Stimulated activated CD8-positive, alpha-beta memory T cell treated with anti-CD3 and anti-CD28 coated beads, Interleukin-2, amount 100 ng/mL, for 48 hours (primary cell): ENCODE data around the gene DIO3.

Source experiments
- DNase-seq, 2 donors: peaks; one replicate each; pipeline ENCODE4 v3.0.0-alpha.2; 2020; ENCODE audit warnings: low read depth in 2 of 2

DIO3 gene

GRCh38 chr14:101561145-101561896 is at the start of gene DIO3:
Gene DIO3, plus strand, starts transcription at chr14:101561495.
- no peak for DNase-seq

- no peak for DNase-seq
These were observed 49.5 kb upstream of the DIO3 start for GRCh38 chr14:101511620-101512375.

- DNase-seq = no peak
These were observed 49.0 kb upstream of the DIO3 start for GRCh38 chr14:101512376-101512695.

GRCh38 chr14:101514136-101514535 is 47.2 kb upstream of the DIO3 start:
- no peak for DNase-seq

- DNase-seq = no peak
These were observed 44.9 kb upstream of the DIO3 start for GRCh38 chr14:101516401-101516800.

- DNase-seq = no peak
These were observed 42.5 kb upstream of the DIO3 start for GRCh38 chr14:101518611-101519473.

- no peak for DNase-seq
These were observed 40.4 kb upstream of the DIO3 start for GRCh38 chr14:101520621-101521472.

GRCh38 chr14:101521473-101521915 is 39.8 kb upstream of the DIO3 start:
- DNase-seq = no peak

- no peak for DNase-seq
These were observed 39.3 kb upstream of the DIO3 start for GRCh38 chr14:101521978-101522377.

GRCh38 chr14:101525640-101526527 is 35.4 kb upstream of the DIO3 start:
- no peak for DNase-seq

GRCh38 chr14:101527987-101528386 is 33.3 kb upstream of the DIO3 start:
- DNase-seq = no peak

- DNase-seq = no peak
These were observed 32.2 kb upstream of the DIO3 start for GRCh38 chr14:101529079-101529478.

- no peak for DNase-seq
These were observed 27.1 kb upstream of the DIO3 start for GRCh38 chr14:101534198-101534597.

- no peak for DNase-seq
These were observed 26.1 kb upstream of the DIO3 start for GRCh38 chr14:101535232-101535631.

- DNase-seq = no peak
These were observed 25.5 kb upstream of the DIO3 start for GRCh38 chr14:101535701-101536207.

- DNase-seq = no peak
These were observed 24.0 kb upstream of the DIO3 start for GRCh38 chr14:101537286-101537685.

GRCh38 chr14:101538878-101539277 is 22.4 kb upstream of the DIO3 start:
- DNase-seq = no peak

- DNase-seq = no peak
These were observed 21.4 kb upstream of the DIO3 start for GRCh38 chr14:101539880-101540279.

GRCh38 chr14:101540481-101541462 is 20.5 kb upstream of the DIO3 start:
- no peak for DNase-seq
